HepG2 (cell line): ENCODE data around the gene SYNC. TPM values are rescaled to one million over a fixed set of nuclear protein-coding genes. Genes with fewer than 3 reads are reported as not detected.
A peak's percentile ranks its signal among the peaks of the same experiment; 100 is the strongest.

Experiments used
- ARID3A ChIP-seq: IDR thresholded peaks from 2 replicates; pipeline ENCODE4 v1.6.1; 2012; ENCODE audit warnings: low read depth, low read length, improper control_type of control experiment
- CEBPB ChIP-seq: IDR thresholded peaks from 2 replicates; pipeline ENCODE4 v1.6.1; 2011; ENCODE audit warnings: low read depth, low read length, improper control_type of control experiment, borderline replicate concordance
- FOXO1 ChIP-seq: sonication (generic); formaldehyde crosslinking; IDR thresholded peaks from 2 replicates; pipeline ENCODE4 v1.4.0; 2020; ENCODE audit warnings: missing genetic modification reagents
- GATAD1 ChIP-seq: IDR thresholded peaks from 2 replicates; pipeline ENCODE4 v1.6.1; 2016; ENCODE audit warnings: missing genetic modification reagents, missing compliant biosample characterization
- GATAD2A ChIP-seq: IDR thresholded peaks from 2 replicates; pipeline ENCODE4 v1.6.1; 2016
- HDAC2 ChIP-seq: sonication (generic); formaldehyde crosslinking; IDR thresholded peaks from 2 replicates; pipeline ENCODE4 v1.4.0; 2020; ENCODE audit warnings: missing genetic modification reagents
- HMG20A ChIP-seq: IDR thresholded peaks from 2 replicates; pipeline ENCODE4 v1.6.1; 2016; ENCODE audit warnings: borderline replicate concordance
- HMGA1 ChIP-seq: sonication (generic); formaldehyde crosslinking; conservative IDR thresholded peaks from 2 replicates; pipeline ENCODE4 v1.4.0; 2020; ENCODE audit warnings: missing genetic modification reagents
- HMGXB4 ChIP-seq, 2 experiments: sonication (generic) in 1 of 2; formaldehyde crosslinking in 1 of 2; IDR thresholded peaks; 2 replicates each; pipeline versions ENCODE4 v1.4.0 to v1.6.1; 2018 to 2020; ENCODE audit warnings: missing genetic modification reagents in 2 of 2, borderline replicate concordance in 1 of 2, low read depth in 1 of 2, mild to moderate bottlenecking in 1 of 2, missing biosample characterization in 1 of 2
- KLF11 ChIP-seq: IDR thresholded peaks from 2 replicates; pipeline ENCODE4 v1.6.1; 2016; ENCODE audit warnings: missing compliant biosample characterization
- MAFF ChIP-seq: IDR thresholded peaks from 2 replicates; pipeline ENCODE4 v1.6.1; 2011; ENCODE audit warnings: low read depth, low read length, improper control_type of control experiment
- MIER2 ChIP-seq: IDR thresholded peaks from 2 replicates; pipeline ENCODE4 v1.6.1; 2016; ENCODE audit warnings: missing biosample characterization, missing genetic modification reagents
- MIER3 ChIP-seq: IDR thresholded peaks from 2 replicates; pipeline ENCODE4 v1.6.1; 2016; ENCODE audit warnings: missing compliant biosample characterization, borderline replicate concordance
- MYC ChIP-seq: sonication (generic); formaldehyde crosslinking; IDR thresholded peaks from 2 replicates; pipeline ENCODE4 v1.9.0; 2021; ENCODE audit warnings: missing genetic modification reagents, borderline replicate concordance
- NR2F1 ChIP-seq, 2 experiments: fragments of 450-650 bp in 1 of 2; formaldehyde crosslinking in 1 of 2; IDR thresholded peaks; 2 replicates each; pipeline versions ENCODE4 v1.5.0 to v1.6.1; 2016 to 2020; ENCODE audit warnings: mild to moderate bottlenecking in 1 of 2, missing compliant biosample characterization in 1 of 2, missing genetic modification reagents in 1 of 2, moderate library complexity in 1 of 2
- PHF5A ChIP-seq: IDR thresholded peaks from one replicate; pipeline ENCODE4 v1.6.1; 2018; ENCODE audit warnings: low read depth, missing genetic modification reagents; ENCODE audit not compliant: unreplicated experiment
- SMC3 ChIP-seq: IDR thresholded peaks from 2 replicates; pipeline ENCODE4 v1.6.1; 2011; ENCODE audit warnings: low read length, improper control_type of control experiment
- SOX13 ChIP-seq, 3 experiments: fragments of 450-650 bp in 1 of 3; sonication (generic) in 1 of 3; formaldehyde crosslinking in 1 of 3; IDR thresholded peaks in 2 of 3; conservative IDR thresholded peaks in 1 of 3; 2 replicates each; pipeline versions ENCODE4 v1.5.0 to v1.6.1; 2016 to 2020; ENCODE audit warnings: antibody characterized with exemption in 1 of 3, mild to moderate bottlenecking in 1 of 3, missing compliant biosample characterization in 1 of 3, missing genetic modification reagents in 1 of 3, moderate library complexity in 1 of 3
- SRSF4 ChIP-seq: fragments of 200-400 bp; formaldehyde crosslinking; IDR thresholded peaks from one replicate; pipeline ENCODE4 v1.6.1; 2018; ENCODE audit warnings: mild to moderate bottlenecking, low read depth, low read length, moderate library complexity; ENCODE audit not compliant: poor library complexity, severe bottlenecking
- TBX2 ChIP-seq: sonication (generic); formaldehyde crosslinking; IDR thresholded peaks from 2 replicates; pipeline ENCODE4 v1.5.0; 2020; ENCODE audit warnings: missing genetic modification reagents, mild to moderate bottlenecking, borderline replicate concordance
- THAP11 ChIP-seq: IDR thresholded peaks from 2 replicates; pipeline ENCODE4 v1.6.1; 2016; ENCODE audit warnings: missing biosample characterization, missing genetic modification reagents
- ZNF12 ChIP-seq: sonication (generic); formaldehyde crosslinking; IDR thresholded peaks from 2 replicates; pipeline ENCODE4 v1.5.0; 2020; ENCODE audit warnings: missing genetic modification reagents
- ZNF292 ChIP-seq: sonication (generic); formaldehyde crosslinking; IDR thresholded peaks from 2 replicates; pipeline ENCODE4 v1.8.1; 2022; ENCODE audit warnings: mild to moderate bottlenecking, low read depth, missing genetic modification reagents, borderline replicate concordance
- ZNF329 ChIP-seq: sonication (generic); formaldehyde crosslinking; IDR thresholded peaks from 2 replicates; pipeline ENCODE4 v1.9.0; 2021; ENCODE audit warnings: low read depth, mild to moderate bottlenecking, missing genetic modification reagents
- ZNF441 ChIP-seq: sonication (generic); formaldehyde crosslinking; IDR thresholded peaks from 2 replicates; pipeline ENCODE4 v1.7.0; 2021; ENCODE audit warnings: missing genetic modification reagents, borderline replicate concordance
- ZNF605 ChIP-seq: sonication (generic); formaldehyde crosslinking; IDR thresholded peaks from 2 replicates; pipeline ENCODE4 v1.8.0; 2022; ENCODE audit warnings: mild to moderate bottlenecking, missing genetic modification reagents
- ZNF644 ChIP-seq: IDR thresholded peaks from 2 replicates; pipeline ENCODE4 v1.6.1; 2016; ENCODE audit warnings: low read depth
- ZNF776 ChIP-seq: sonication (generic); formaldehyde crosslinking; IDR thresholded peaks from 2 replicates; pipeline ENCODE4 v1.4.0; 2020; ENCODE audit warnings: mild to moderate bottlenecking, missing genetic modification reagents
- ZNF792 ChIP-seq: IDR thresholded peaks from 2 replicates; pipeline ENCODE4 v1.6.1; 2016
- polyA plus RNA-seq, 8 experiments: library from polyadenylated mRNA; depleted of rRNA in 3 of 8; stranded (reverse) in 7 of 8; unstranded in 1 of 8; fragments of >200 nt; fragmentation: Illumina TruSeq in 4 of 8; extraction: Trizol in 4 of 8; gene quantifications; 2 replicates each; pipeline versions ENCODE4 v1.2.1 to v1.2.3, GENCODE V29; 2011 to 2016; ENCODE audit warnings: low read depth in 4 of 8, missing spikeins in 1 of 8, mixed read lengths in 1 of 8; ENCODE audit not compliant: insufficient read depth in 1 of 8
- total RNA-seq, 5 experiments: library from RNA; depleted of rRNA; stranded (reverse); fragments of >200 nt; fragmentation: Illumina TruSeq; extraction: Trizol; gene quantifications; 2 replicates each; pipeline ENCODE4 v1.2.3, GENCODE V29; 2016; ENCODE audit warnings: low read depth in 1 of 5

Gene SYNC
- total and polyA plus RNA-seq, 2 of the 13 experiments (the other 11 are each of a cell fraction or from before 2014, with no cell fraction given): 2.4 to 5.4 TPM

GRCh38 chr1:32714277-32714676 is 11.7 kb upstream of the SYNC start (continued):
- TF ChIP-seq MIER3 (CRISPR knock-in tag) (peak; percentile 71; the same call in 1 of the 2 replicates), ZNF441 (peak; percentile 64), ARID3A (peak; percentile 75; the same call in 1 of the 2 replicates), TBX2 (CRISPR knock-in tag) (peak; percentile 43; the same call in 1 of the 2 replicates), CEBPB (peak; percentile 53; the same call in 1 of the 2 replicates), FOXO1 (CRISPR knock-in tag) (peak; percentile 81), GATAD1 (CRISPR knock-in tag) (0 out of 2 replicates have a peak, but pooled peaks have one; percentile 46), HDAC2 (CRISPR knock-in tag) (peak; percentile 52; the same call in 1 of the 2 replicates), KLF11 (no peak), SRSF4 (no peak), ZNF329 (CRISPR knock-in tag) (no peak), MIER2 (CRISPR knock-in tag) (0 out of 2 replicates have a peak, but pooled peaks have one; percentile 39), SMC3 (0 out of 2 replicates have a peak, but pooled peaks have one; percentile 22), NR2F1 (CRISPR knock-in tag; IDR thresholded peaks at IDR 0.05) (0 out of 4 replicates have a peak, but pooled peaks of 1 of the 2 experiments have one; percentile 23), MYC (CRISPR knock-in tag) (peak; percentile 23; the same call in 1 of the 2 replicates), GATAD2A (peak; percentile 80), HMGA1 (CRISPR knock-in tag) (no peak), ZNF644 (CRISPR knock-in tag) (peak; percentile 78), ZNF292 (CRISPR knock-in tag) (peak; percentile 78; the same call in 1 of the 2 replicates), SOX13 (IDR thresholded peaks at IDR 0.05) (no peak), SOX13 (CRISPR knock-in tag; conservative IDR thresholded peaks at IDR 0.05 in 1 of 2, IDR thresholded peaks at IDR 0.05 in 1 of 2) (peak in 1 of 2 experiments; percentile 67; a peak in 2 of 4 replicates), ZNF792 (CRISPR knock-in tag) (0 out of 2 replicates have a peak, but pooled peaks have one; percentile 52), HMG20A (peak; percentile 52; the same call in 1 of the 2 replicates), PHF5A (CRISPR knock-in tag) (peak; percentile 83), ZNF12 (CRISPR knock-in tag) (peak; percentile 52; the same call in 1 of the 2 replicates), THAP11 (CRISPR knock-in tag) (peak; percentile 39; the same call in 1 of the 2 replicates), ZNF776 (CRISPR knock-in tag) (no peak), ZNF605 (CRISPR knock-in tag) (0 out of 2 replicates have a peak, but pooled peaks have one; percentile 23), MAFF (0 out of 2 replicates have a peak, but pooled peaks have one; percentile 2), HMGXB4 (CRISPR knock-in tag; IDR thresholded peaks at IDR 0.05; ENCODE audit: borderline replicate concordance in 1 of 2, low read depth in 1 of 2) (peak in 1 of 2 experiments; percentile 59; a peak in 1 of 4 replicates)
